Adrenal gland (tissue), 12 donors: ENCODE results near the gene TFDP1. TPM values are rescaled to one million over a fixed set of nuclear protein-coding genes. Genes with fewer than 3 reads are reported as not detected.

Source experiments
- DNase-seq, 7 donors: peaks; one replicate each; pipeline ENCODE4 v3.0.0-alpha.2; 2019 to 2020
- H3K27ac ChIP-seq, 5 donors: fragments of 200-600 bp; sonication (generic) in 4 of 5; 1 replicate in 3 of 5; 2 replicates in 2 of 5; pipeline versions ENCODE4 v1.5.1 to v1.8.0; 2016 to 2020; ENCODE audit warnings: mild to moderate bottlenecking in 1 of 5
- H3K27me3 ChIP-seq: fragments of 200-600 bp; 2 replicates; pipeline ENCODE4 v1.8.0; 2021
- H3K36me3 ChIP-seq, 2 donors: fragments of 200-600 bp; replicated peaks in 1 of 2; 1 replicate in 1 of 2; 2 replicates in 1 of 2; pipeline versions ENCODE4 v1.5.1 to v1.8.0; 2018 to 2022
- H3K4me1 ChIP-seq, 2 donors: fragments of 200-600 bp; replicated peaks in 1 of 2; 1 replicate in 1 of 2; 2 replicates in 1 of 2; pipeline versions ENCODE4 v1.5.1 to v1.8.0; 2018 to 2021
- H3K4me3 ChIP-seq, 4 donors: fragments of 200-600 bp; sonication (generic) in 3 of 4; one replicate each; pipeline ENCODE4 v1.5.1; 2016 to 2018
- H3K9me3 ChIP-seq, 3 donors: fragments of 200-600 bp; sonication (generic) in 1 of 3; replicated peaks in 1 of 3; 1 replicate in 2 of 3; 2 replicates in 1 of 3; pipeline versions ENCODE4 v1.5.1 to v1.8.0; 2016 to 2021
- CTCF ChIP-seq, 6 experiments: fragments of 450-650 bp in 4 of 6; fragments of 200-600 bp in 2 of 6; sonication (generic) in 1 of 6; IDR thresholded peaks; 1 replicate in 5 of 6; 2 replicates in 1 of 6; pipeline versions ENCODE4 v1.5.1 to v1.8.0; 2016 to 2021; ENCODE audit warnings: antibody characterized with exemption in 6 of 6, mild to moderate bottlenecking in 2 of 6, moderate library complexity in 1 of 6
- POLR2A ChIP-seq, 2 donors: fragments of 450-650 bp; IDR thresholded peaks; one replicate each; pipeline ENCODE4 v1.6.1; 2017; ENCODE audit warnings: antibody characterized with exemption in 2 of 2, mild to moderate bottlenecking in 2 of 2, moderate library complexity in 1 of 2
- WGBS, 4 donors: extraction: QIAGEN DNeasy Blood & Tissue Kit in 2 of 4; methylation state at CpG; one replicate each; pipeline versions ENCODE4 v1.1.5 to v1.1.7; 2013 to 2017; 5-methylcytosine and 5-hydroxymethylcytosine counted together
- intact Hi-C, 2 donors: fragments of 100-400 bp; cut with DNase I; formaldehyde crosslinking; loops; one replicate each; pipeline versions ENCODE4 v1.14.1 to v1.15.0; 2022 to 2023
- polyA plus RNA-seq, 3 donors: library from polyadenylated mRNA; stranded (reverse); fragments of 200-250 nt in 2 of 3; fragments of 350-450 nt in 1 of 3; fragmentation: Illumina TruSeq in 1 of 3; extraction: RNeasy Lipid Tissue Mini Kit (QIAGEN cat#74804) in 1 of 3; gene quantifications; one replicate each; pipeline ENCODE4 v1.2.3, GENCODE V29; 2013 to 2014
- total RNA-seq, 9 donors: library from RNA; depleted of rRNA in 4 of 9; stranded (reverse); fragments of >200 nt in 4 of 9; fragments of 120-200 nt in 1 of 9; fragmentation: NEBNext Ultra II Directional in 1 of 9; extraction: Animal tissue kit (Norgen Biotek cat#: 25700) in 1 of 9; gene quantifications; one replicate each; pipeline versions ENCODE4 v1.1.0 to v1.2.4, GENCODE V29; 2013 to 2023
- donor health status: healthy with polysubstance abuse.
- donor health status: Bipolar disorder and iron deficiency.
- donor health status: DM: yes; HTN: yes; CAD: no.
- donor health status: DM: no; HTN: no; CAD: no.
- donor health status: DM: no; HTN: no; CAD: no.
- donor health status: DM: yes; HTN: yes; CAD: no.

TFDP1 gene
- total and polyA plus RNA-seq, 12 donors = 16.5 to 50.0 (median 35.5) TPM

- Histone ChIP-seq H3K4me3 (no peak overlapping the region), H3K36me3 (peaks cover 0 to 21% of the 10 kb centered on the region in 2 donors), H3K9me3 (no peaks in the 10 kb centered on the region), H3K27me3 (no peaks in the 10 kb centered on the region), H3K4me1 (no peaks in the 10 kb centered on the region), H3K27ac (no peak overlapping the region)
- WGBS, 4 donors = 86 to 96% (median 93%) methylated on average over 7 of the region's 7 CpGs
- no peak for TF ChIP-seq CTCF (IDR thresholded peaks at IDR 0.05)
- TF ChIP-seq POLR2A (IDR thresholded peaks at IDR 0.05) = no peak
- intact Hi-C loops = no loop called here
- peak in 1 of 7 donors; percentile 1 for DNase-seq
Measured at GRCh38 chr13:113641426-113641825, 56.9 kb downstream of the TFDP1 start.

- intact Hi-C loops = no loop called here
- WGBS, 4 donors = 75 to 93% (median 87%) methylated on average over 2 of the region's 2 CpGs
- Histone ChIP-seq H3K27me3 (no peaks in the 10 kb centered on the region), H3K27ac (no peak overlapping the region), H3K4me3 (no peak overlapping the region), H3K4me1 (peaks cover 0 to 8% of the 10 kb centered on the region in 2 donors), H3K9me3 (no peaks in the 10 kb centered on the region), H3K36me3 (peaks cover 0 to 9% of the 10 kb centered on the region in 2 donors)
- DNase-seq = no peak
- TF ChIP-seq CTCF (IDR thresholded peaks at IDR 0.05) (no peak), POLR2A (IDR thresholded peaks at IDR 0.05) (no peak)
Measured at GRCh38 chr13:113642563-113642962, 58.0 kb downstream of the TFDP1 start.

DNA sequence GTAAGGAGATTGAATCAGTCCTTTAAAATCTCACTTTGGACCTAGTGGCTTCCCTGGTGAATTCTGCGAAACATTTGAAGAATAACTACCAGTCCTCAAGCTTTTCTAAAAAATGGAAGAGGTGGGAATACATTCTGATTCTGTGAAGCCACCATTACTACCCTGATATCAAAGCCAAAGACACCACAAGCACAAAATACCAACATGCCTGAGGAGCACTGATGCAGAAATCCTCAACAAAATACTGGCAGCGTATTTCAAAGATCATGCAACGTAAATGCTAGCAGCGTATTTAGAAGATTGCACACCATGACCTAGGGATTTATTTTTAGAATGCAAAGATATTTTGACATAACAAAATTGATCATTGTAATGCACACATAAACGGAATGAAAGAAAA is 59.0 kb downstream of the TFDP1 start:
- no peak overlapping the region for H3K27ac ChIP-seq
- no peak for DNase-seq
- no peaks in the 10 kb centered on the region for H3K36me3 ChIP-seq
- H3K27me3 ChIP-seq = no peaks in the 10 kb centered on the region
- 96 to 98% (median 96%) methylated on average over 5 of the region's 5 CpGs for WGBS, 4 donors
- intact Hi-C loops = no loop called here
- H3K4me3 ChIP-seq = no peak overlapping the region
- H3K9me3 ChIP-seq = no peaks in the 10 kb centered on the region
- H3K4me1 ChIP-seq = peaks cover 8 to 14% of the 10 kb centered on the region in 2 donors
- TF ChIP-seq CTCF (IDR thresholded peaks at IDR 0.05) (no peak), POLR2A (IDR thresholded peaks at IDR 0.05) (no peak)

GRCh38 chr13:113644800-113645199 is 60.2 kb downstream of the TFDP1 start:
- Histone ChIP-seq H3K27me3 (no peaks in the 10 kb centered on the region), H3K4me3 (no peak overlapping the region), H3K9me3 (no peaks in the 10 kb centered on the region), H3K27ac (no peak overlapping the region), H3K36me3 (no peaks in the 10 kb centered on the region), H3K4me1 (peaks cover 8 to 14% of the 10 kb centered on the region in 2 donors)
- no peak for DNase-seq
- WGBS, 4 donors = 93 to 100% (median 95%) methylated on average over 1 of the region's 1 CpG
- intact Hi-C loops = no loop called here
- TF ChIP-seq CTCF (IDR thresholded peaks at IDR 0.05) = no peak
